Upper lobe of left lung (tissue), 4 donors: ENCODE results near the gene IGSF9.

Experiments used
- CTCF ChIP-seq, 6 experiments: fragments of 450-650 bp in 4 of 6; fragments of 200-600 bp in 2 of 6; sonication (generic) in 2 of 6; IDR thresholded peaks; one replicate each; pipeline ENCODE4 v1.5.1; 2016 to 2019; ENCODE audit warnings: antibody characterized with exemption in 6 of 6
- EP300 ChIP-seq, 4 donors: sonication (generic); formaldehyde crosslinking; IDR thresholded peaks; one replicate each; pipeline ENCODE4 v1.5.1; 2017; ENCODE audit warnings: antibody characterized with exemption in 4 of 4, control low read depth in 2 of 4
- POLR2A ChIP-seq, 4 donors: fragments of 450-650 bp; IDR thresholded peaks; one replicate each; pipeline ENCODE4 v1.5.1; 2016 to 2017; ENCODE audit warnings: antibody characterized with exemption in 4 of 4, mild to moderate bottlenecking in 2 of 4
- POLR2AphosphoS5 ChIP-seq, 2 donors: sonication (generic); formaldehyde crosslinking; IDR thresholded peaks; one replicate each; pipeline ENCODE4 v1.5.1; 2017; ENCODE audit warnings: antibody characterized with exemption in 2 of 2

GRCh38 chr1:159895286-159895685 lies 50.1 kb downstream of the IGSF9 start:
- TF ChIP-seq CTCF (IDR thresholded peaks at IDR 0.05), result no peak
- TF ChIP-seq POLR2A (IDR thresholded peaks at IDR 0.05), result no peak
- no peak for TF ChIP-seq POLR2AphosphoS5 (IDR thresholded peaks at IDR 0.05)
- TF ChIP-seq EP300 (IDR thresholded peaks at IDR 0.05), result no peak
